HG02938 (cell line): Measurements from ENCODE around the gene INTS1.

Experiments
- ATAC-seq: cut with Tn5 transposase; IDR thresholded peaks from one replicate; pipeline ENCODE4 v1.9.1; 2021; ENCODE audit warnings: mild to moderate bottlenecking, moderate library complexity; ENCODE audit not compliant: unreplicated experiment

The INTS1 gene

DNA sequence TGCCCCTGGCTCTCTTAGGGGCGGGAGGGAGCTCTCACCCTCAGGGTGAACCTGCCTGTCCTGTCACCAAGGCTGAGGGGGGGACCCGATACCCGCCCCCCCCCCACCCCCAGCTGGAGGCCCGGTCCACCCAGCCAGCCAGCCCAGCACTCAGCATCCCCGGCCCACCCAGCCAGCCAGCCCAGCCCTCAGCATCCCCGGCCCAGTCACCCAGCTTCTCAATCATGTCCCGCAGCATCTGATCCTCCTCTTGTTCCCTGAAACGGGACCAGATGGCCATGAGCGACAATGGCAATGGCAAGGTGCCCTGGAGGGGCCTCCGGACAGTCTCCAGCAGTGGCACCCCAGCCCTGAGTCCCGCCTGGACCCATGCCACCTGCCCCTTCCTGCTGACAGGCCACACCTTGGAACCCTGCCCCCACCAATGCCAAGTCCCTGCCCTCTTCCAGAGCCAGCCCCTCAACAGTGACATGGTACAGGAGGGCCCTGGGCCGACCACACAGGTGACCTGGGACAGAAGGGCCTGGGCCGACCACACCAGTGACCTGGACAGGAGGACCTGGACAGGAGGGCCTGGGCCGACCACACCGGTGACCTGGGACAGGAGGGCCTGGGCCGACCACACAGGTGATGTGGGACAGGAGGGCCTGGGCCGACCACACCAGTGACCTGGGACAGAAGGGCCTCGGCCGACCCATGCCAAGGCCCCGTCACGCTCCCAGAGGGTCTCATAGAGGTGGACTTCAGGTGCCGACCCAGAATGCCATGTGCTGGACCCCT is 69.1 kb downstream of the INTS1 start:
- ATAC-seq, result no peak

DNA sequence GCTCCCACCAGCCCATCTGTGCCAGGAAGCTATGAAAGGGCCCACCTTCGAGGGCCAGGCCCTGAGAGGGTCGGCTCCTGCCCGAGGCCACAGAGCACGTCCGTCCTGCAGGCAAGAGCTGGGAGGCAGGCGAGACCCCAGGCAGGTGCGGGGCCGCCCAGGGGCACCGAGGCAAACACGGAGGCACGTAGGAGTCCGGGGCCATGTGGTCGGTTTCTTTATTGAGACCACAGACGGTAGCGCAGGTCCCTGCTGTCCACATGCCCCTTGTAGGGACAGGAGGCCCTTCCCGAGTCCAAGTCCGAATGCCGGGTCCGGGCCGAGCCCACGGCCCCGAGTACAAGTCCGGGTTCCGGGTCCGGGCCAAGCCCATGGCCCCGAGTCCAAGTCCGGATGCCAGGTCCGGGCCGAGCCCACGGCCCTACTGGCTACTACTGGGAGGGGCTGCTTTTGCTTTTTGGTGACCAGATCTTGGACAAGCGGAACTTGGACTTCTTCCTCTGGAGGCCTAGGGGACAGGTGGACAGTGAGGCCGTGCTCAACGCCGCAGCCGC is 69.9 kb downstream of the INTS1 start:
- ATAC-seq, result no peak

DNA sequence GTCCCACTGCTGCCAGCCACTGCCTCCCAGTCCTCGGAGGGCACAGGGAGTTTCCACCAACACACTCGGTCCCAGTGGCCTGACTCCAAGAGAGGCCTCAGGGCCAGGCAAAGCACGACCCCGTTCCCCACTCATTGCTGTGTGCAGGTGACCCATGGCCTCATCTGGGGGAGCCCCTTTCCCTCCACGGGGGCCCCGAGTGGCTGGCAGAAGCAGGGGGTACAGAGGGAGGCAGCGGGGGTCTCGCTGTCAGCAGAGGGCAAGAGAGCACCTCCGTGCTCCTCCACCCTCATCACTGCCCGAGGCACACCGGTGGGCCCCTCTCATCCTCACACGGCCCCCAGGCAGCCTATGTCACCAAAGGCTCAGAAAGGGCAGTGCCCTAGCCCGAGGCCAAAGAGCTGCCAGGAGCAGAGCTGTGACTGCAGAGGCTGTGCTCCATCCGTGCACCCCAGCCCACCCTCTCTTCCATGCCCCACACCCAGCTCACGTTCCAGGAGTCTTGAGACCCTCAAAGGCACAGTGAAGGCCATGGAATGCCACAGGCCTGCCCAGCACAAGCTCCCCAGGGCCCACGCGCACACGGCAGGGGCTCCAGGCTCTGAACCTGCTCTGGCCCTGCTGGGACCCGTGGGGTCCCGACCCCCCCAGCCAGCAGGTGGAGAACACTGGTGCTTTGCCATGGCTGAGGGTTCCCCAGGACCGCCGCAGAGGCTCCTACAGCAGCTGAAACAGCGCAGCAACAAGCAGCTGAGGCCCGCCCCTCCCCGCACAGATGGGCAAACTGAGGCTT is 70.9 kb downstream of the INTS1 start:
- ATAC-seq, result no peak

DNA sequence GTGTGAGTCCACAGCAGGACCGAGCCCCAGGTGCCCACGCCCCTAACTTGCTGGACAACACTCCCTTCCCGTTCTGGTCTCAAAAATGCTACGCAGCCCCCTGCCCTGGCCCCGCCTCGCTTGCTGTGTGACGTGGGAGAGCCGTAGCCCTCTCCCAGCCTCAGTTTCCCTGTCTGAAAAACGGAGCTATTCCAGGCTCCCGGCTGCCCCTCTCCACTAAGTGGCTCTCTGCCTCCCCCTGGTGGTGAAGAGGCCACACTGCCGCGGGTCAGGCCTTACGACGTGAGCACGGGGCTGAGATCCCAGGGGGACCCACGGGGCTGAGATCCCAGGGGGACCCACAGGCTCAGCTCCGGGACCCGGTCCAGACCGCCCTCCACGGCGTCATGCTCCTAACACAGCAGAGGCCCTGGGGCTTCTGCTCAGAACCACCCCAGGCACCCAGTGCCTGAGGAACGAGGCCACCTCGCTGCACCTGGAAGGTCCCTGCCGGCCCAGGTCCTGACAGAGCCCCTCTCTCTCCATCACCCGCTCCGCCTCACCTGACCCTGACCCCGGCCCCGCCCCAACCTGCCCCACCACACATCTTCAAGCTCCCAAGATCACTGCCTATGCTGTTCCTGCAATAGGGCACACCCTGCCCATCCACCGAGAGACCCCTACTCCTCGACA is 71.6 kb downstream of the INTS1 start:
- no peak for ATAC-seq

DNA sequence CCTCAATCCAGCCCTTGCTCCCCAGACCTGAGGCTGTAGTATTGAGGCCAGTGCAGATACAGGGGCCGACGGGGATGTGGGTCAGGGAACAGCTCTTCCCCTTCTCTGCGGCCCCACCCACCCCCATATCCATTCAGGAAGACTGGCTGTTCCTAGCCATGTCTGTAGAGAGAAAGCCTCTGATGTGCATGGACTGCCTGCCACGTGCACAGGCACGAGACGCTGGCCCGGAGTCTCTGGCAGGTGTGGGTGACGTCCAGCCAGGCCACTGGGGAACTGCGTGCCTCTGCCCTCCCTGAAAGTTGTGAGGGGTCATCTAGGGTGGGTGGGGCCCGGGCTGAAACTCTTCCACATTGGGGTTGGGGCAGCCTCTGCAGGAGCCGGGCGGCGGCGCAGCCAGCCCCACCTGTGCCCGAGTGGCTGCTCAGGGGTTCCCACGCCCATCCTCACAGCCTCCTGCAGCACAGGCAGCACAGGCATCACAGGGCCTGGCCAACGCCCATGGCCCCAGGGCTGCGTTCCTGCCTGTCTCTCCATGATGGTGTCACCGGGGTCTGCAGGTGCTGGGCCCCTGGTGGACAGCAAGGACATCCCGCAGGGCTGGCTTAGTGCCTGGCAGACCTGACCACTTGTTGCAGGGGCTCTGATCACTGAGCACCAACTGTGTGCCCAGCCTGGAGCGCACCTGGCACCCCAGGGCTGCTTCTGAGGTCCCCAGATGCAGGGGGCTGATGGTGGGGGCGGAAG is 72.4 kb downstream of the INTS1 start:
- ATAC-seq, result no peak

DNA sequence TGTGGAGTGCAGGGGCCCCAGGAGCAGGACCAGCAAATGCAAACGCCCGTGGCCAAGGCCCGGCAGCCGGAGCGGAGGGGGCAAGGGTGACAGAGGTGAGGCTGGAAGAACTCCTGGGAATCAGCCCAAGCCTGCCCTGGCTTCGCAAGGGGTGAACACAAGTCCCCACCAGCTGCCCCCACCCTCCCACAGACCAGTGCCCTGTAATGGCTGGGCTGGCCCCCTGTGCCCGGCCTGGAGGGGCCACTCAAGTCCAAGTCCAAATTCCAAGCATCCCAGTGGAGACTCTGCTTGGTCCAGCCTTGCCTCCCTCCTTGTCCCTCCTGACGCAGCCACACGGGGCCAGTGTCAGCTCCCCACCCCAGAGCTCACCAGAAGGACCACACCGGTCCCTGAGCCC is 73.0 kb downstream of the INTS1 start:
- no peak for ATAC-seq

DNA sequence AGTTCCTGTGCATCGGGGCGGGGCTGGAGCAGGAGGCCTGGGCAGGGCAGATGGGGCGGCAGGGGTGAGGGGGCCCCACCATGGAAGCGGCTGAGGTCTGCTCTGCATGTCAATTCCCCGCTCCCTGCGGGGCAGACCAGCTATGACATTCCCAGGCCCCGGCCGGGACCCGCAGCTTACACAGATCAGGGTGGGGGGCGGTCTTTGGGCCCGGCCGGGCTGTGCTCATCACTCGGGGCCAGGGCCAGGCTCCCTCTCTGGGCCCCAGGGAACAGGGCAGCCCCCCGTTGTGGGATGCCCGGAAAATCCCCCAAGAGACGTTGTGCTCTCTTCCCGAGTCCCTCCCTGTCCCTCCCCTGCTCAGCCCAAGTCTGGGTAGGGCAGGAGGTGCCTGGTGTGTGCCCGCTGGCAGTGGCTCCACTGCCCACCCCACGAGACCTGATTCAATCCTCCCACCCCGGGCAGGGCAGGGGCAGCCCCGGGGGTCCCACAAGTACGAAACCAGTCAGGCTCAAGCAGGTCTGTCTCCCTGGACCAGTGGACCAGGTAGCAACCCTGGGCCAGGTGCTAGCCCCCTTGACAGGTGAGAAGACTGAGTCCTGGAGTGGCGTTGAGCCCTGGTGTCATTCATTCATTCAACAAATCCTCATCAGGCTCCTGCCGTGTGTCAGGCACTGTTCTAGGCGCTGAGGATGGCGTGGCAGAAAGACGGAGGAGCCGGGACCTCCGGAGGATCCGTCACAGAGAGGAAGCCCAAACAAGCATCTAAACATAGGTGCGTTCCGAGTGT is 73.9 kb downstream of the INTS1 start:
- no peak for ATAC-seq

DNA sequence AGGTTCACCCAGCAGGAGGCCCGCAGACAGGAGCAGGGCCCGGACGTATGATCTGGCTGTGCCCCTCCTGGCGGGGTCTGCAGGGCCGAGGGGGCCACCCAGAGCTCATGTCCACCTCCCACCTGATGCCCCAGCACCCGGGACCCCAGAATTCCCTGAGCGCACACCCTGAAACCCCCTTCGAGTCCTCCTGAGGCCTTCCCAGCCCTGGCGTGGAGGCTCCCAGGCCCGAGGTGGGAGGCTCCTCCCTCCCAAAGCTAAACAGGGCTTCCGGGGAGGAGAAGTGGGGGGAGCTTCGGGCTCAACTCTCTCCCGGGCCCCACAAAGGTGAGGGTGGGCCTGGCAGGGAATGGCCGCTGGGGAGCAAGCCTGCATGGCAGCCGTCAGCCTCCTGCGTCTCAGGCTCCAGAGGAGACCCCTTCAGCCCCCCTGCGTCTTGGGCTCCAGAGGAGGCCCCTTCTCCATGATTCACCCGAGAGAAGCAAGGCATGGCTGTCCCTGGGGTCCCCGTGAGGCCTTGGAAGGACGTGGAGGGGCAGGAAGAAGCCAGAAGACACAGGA is 75.2 kb downstream of the INTS1 start:
- no peak for ATAC-seq

DNA sequence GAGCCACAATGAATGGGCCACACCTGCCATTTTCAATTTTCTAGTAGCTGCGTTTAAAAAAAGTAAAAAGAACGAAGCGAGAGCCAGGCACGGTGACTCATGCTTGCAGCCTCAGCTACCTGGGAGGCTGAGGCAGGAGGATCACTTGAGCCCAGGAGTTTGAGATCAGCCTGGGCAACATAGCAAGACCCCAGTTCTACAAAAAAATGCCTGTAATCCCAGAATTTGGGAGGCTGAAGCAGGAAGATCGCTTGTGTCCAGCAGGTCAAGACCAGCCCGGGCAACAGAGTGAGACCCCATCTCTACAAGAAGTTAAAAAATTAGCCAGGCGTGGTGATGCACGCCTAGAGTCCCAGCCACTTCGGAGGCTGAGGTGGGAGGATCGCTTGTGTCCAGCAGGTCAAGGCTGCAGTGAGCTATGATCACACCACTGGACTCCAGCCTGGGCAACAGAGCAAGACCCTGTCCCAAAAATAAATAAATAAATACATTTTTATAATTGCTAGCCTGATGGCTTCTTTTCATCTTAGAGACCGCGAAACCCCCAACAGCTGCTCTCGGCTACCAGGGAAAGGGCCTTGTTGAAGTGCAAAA is 77.0 kb downstream of the INTS1 start:
- ATAC-seq, result no peak

DNA sequence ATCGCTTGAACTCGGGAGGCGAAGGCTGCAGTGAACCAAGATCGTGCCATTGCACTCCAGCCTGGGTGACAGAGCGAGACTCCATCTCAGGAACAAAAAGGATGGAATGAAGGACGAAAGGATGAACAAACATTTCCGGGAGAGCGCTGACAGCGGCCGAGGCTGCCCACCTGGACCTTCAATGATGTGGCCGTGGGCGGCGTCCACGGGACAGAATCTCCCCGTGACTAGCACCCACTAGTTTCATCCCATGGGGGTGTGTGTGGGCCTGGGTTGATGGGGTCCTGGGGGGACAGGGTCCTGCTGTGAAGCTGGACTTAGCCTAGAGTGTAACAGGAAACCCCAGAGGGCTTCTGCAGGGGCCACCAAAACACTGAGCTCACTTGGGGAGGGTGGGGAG is 77.7 kb downstream of the INTS1 start:
- no peak for ATAC-seq

DNA sequence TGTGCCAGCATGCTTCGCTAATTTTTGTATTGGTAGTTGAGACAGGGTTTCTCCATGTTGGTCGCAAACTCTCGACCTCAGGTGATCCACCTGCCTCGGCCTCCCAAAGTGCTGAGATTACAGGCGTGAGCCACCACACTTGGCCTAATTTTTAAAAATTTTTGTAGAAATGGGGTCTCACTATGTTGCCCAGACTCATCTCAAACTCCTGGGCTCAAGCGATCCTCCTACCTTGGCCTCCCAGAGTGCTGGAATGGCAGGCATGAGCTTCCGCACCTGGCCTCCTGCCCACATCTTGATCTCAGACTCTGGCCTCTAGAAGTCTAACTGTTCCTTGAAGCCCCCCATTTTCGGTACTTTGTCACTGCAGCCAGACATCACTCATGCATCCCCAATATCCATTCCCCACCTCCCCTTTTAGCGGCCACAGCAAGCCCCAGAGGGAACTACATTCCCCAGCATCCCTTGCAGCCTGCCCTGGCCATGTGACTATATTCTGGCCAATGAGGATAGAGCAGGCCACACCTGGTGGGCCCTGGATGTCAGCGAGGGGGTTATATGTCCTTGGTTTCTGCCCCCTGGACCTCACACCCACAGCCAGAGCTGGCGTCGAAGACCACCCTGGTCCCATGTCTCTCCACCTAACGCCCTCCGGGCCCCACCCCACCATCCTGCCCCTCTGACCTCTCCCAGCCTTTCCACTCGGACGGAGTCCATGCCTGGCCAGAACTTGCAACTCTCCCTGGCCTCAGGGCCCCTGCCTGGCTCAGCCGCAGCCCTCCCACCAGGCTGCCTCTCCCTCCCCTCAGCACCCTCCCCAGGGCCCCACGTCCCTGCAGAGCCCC is 78.7 kb downstream of the INTS1 start:
- ATAC-seq, result no peak

DNA sequence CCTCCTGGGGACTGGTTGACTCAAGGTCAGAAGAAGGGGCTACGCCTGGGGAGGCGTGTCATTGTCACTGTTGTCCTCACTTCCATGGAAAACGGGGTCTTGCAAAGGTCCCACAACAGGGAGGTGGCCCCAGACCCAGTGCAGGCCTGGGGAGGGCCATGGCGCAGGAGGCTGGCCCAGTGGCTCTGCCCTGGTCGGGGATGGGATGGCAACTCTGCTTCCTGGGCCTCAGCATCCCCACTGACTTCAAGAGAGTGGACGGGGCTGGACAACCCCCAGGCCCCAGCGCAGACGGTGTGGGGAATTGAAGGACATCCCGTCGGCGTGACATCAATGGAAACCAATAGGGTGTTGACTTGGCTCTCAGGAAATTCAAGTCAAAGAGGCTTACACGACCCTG is 80.1 kb downstream of the INTS1 start:
- ATAC-seq, result no peak

DNA sequence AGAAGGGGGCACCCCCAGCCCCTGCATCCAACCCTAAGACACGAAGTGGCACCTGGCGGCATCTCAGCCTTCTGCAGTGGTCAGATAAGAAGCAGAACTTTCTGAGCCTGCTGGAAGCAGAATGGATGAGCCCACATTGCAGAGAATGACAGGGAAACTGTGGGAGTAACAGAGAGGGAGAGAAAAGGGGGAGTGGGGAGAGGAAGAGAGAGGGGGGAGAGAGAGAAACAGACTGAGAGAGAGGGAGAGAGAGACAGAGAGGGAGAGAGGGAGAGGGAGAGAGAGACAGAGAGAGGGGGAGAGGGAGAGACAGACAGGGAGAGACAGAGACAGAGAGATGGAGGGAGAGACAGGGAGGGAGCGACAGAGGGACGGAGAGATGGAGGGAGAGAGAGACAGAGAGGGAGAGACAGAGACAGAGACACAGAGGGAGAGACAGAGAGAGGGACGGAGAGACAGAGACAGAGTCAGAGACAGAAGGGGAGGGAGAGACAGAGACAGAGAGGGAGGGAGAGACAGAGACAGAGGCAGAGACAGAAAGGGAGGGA is 80.9 kb downstream of the INTS1 start:
- no peak for ATAC-seq

DNA sequence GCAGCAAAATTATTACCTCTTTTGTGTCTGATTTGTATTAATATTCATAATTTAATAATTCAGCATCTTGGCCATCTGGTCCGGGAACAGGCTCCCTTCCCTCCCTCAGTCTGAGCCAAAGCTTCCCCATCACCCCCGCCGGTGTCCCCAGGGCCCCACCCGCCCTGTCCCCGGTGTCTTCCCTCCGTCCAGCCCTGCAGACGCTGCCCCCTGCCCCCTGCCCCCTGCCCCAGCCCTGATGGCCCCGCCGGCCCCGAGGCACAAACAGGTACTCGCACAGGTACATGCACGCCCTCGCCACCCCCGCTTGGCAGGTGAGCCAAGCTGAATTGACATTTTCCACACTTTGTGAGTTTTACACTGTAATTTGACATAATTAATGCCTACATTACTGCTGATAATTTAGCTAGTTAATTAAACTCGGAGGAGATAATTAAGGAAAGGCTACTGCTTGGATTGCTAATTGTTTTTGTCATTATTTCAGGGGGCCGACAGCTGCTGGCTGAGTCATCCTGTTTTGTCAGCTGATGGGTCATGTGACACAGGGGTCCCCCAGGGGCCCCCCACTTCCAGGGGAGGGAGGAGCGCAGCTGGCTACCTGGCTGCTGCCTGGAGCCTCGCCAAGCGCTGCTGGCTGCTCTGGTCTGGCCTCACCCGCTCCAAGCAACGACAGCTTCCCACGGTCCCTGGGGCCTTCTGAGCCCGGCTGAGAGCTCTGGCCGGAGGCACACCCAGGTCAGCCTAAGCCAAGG is 81.5 kb downstream of the INTS1 start:
- no peak for ATAC-seq

DNA sequence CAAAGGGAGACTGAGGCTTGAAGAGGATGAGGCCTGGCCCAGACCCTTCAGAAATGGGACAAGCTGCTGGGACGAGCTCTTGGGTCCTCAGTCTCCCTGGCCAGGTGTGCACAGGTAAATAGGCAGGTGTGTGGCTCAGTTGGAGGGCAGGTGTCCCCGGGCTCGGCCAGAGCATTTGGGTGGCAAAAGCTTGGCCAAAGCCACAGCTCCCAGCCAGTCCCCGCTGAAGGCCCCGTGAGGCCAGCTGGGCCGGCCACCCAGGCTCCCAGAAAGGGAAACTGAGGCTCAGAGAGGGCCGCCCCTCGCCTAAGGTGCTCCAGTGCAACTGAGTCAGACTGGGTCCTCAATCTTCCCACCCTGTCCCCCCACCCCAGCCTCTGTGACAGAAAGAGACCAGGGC is 82.2 kb downstream of the INTS1 start:
- no peak for ATAC-seq

DNA sequence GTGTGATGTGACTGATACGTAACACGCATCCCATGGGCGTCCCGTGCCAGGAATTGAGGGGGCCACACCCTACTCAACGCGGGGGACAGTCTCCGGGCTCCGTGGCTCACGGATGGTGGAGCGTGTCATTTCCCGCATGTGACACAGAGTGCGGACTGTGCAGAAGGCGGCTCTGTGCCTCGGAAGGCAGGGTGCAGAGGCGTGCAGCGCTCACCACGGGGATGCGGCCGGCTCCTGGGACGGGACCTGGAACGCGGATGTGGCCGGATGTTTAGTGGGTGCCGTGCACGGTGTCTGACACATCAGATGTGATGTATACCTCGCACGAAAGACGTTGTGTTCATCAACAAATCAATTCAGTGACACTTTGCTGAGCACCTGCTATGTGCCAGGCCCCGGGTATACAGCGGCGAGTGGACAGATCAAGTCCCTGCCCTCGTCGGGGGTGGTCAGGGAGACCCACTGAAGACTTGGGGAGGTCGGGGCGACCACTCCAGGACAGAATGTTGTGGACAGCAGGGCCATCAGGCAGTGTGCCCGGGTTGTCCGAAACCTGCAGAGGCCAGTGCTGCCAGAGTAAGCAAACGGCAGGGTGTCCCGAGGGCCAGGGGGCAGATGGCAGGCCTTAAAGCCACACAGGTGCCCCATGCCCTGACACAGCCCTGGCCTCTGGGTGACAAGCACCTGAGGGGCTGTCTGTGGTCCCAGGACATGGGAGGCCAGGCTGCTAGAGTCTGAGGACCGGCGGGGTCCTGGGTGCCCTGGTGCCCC is 83.0 kb downstream of the INTS1 start:
- no peak for ATAC-seq
